GM19372 (cell line): ENCODE data around the gene FXYD2.

ENCODE experiments used
- ATAC-seq: cut with Tn5 transposase; IDR thresholded peaks from one replicate; pipeline ENCODE4 v1.9.1; 2021; ENCODE audit warnings: mild to moderate bottlenecking, low read depth, moderate library complexity; ENCODE audit not compliant: unreplicated experiment

FXYD2 gene

GRCh38 chr11:117859488-117860112 lies 35.1 kb upstream of the FXYD2 start:
- ATAC-seq = no peak

- ATAC-seq = no peak
These were observed 34.5 kb upstream of the FXYD2 start for GRCh38 chr11:117859061-117859460.

- ATAC-seq = no peak
These were observed 33.3 kb upstream of the FXYD2 start for GRCh38 chr11:117857734-117858414.

DNA sequence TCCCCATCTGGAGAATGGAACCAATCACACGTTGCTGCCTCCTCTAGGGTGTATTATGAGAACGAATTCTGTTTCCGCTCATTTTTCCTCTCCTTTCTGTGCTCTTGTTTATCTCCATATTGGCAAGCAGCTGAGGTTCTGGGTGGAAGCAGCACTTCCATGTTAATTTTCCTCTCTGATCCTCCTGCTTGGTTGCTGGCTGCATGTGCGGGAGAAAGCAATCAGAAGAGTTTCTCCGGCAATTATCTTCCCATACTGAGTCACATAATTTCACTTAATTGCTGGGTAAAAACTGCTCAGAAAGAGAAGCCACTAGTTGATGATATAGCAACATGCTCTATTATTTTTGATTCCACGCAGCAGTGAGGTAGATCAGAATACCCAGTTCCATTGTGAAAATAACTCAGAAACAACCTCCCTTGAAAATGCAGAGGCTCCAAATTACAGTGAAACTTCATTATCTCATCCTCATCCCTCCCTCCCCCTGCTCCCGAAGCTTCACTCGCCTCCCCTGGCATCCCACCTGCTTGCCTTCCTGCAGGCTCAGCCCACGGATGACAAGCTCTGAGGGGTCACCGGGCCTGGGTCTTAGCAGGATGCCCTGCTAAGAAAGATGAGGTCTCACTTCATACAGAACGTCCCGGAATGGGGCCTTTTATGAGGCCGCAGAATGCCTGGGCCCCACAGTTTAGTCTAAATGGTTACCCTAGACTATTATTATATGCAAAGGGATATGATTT lies 31.5 kb upstream of the FXYD2 start:
- no peak for ATAC-seq

- ATAC-seq = no peak
These were observed 30.8 kb upstream of the FXYD2 start for GRCh38 chr11:117855186-117855845.

DNA sequence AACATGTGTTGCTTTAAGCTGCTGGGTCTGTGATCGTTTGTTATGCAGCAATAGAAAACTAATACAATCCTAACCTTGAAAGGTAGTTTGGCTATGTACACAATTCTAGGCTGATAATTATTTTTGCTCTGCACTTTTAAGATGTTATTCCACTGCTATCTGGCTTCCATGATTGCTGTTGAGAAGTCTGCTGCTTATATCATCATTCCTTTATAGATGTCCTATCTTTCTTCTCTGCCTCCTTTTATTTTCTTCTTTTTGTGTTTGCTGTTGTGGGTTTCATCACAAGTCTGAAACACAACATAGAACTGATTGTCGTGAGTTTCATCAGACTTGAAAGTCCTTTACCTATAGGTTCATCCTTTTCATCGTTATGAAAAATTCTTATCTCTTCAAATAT lies 27.8 kb upstream of the FXYD2 start:
- no peak for ATAC-seq

GRCh38 chr11:117851852-117852251 lies 27.3 kb upstream of the FXYD2 start:
- ATAC-seq = no peak

DNA sequence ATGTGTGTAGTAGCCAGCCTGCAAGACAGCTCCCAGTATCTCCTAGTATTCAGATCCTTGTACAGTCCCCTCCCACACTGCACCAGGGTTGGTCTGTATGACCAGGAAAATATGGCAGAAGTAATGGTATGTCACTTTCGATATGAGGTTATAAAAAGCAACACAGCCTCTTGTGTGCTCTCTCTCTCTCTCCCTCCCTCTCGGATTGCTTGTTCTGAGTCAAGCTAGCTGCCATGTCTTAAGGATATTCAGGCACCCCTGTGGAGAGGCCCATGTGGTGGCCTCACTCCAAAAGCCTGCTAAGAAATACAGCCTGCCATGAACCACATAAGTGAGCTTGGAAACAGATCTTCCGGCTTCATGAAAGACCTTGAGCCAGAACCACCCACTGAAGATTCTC lies 26.6 kb upstream of the FXYD2 start:
- no peak for ATAC-seq

GRCh38 chr11:117849781-117850414 lies 25.4 kb upstream of the FXYD2 start:
- ATAC-seq = no peak

DNA sequence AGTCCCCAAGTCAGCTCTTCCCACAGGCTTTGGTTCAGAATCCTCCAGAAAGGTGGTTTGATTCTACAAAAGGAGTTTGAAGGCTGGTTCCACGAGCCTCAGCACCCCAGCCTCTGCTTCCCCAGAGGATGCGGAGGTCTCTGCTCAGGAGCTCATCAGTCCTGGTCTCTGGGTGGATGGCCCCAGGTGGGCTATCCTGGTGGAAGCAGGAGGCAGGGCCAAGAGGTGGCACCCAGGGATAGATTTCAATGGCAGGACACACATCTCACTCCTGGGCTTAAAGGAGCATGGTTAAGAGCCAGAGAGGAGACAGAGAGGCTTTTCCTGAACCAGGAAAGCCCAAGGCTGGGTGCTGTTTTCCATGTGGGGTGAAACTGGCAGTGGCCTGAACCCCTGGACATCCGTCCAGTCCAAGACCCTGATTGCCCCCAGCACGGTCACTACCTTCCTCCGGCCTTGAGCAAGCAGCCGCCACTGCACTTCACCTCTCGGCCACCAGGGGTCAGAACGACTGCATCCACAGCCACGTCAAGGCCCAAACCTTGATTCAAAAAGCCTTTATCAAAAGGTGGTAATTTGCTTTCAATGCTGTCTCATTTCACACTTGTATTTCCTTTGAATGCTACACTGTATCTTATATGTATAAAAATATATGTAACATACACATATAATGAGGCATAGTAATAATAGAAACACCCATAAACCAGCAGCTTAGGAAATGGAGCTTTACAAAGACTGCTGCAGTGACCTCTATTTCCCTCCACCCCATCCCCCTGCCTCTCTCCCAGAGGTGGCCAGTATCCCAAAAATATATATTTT lies 19.3 kb upstream of the FXYD2 start:
- no peak for ATAC-seq

GRCh38 chr11:117842131-117842941 lies 17.8 kb upstream of the FXYD2 start:
- ATAC-seq = no peak

- ATAC-seq = no peak
These were observed 17.0 kb upstream of the FXYD2 start for GRCh38 chr11:117841551-117842031.

GRCh38 chr11:117840881-117841550 lies 16.5 kb upstream of the FXYD2 start:
- ATAC-seq = no peak

GRCh38 chr11:117839936-117840813 lies 15.6 kb upstream of the FXYD2 start:
- ATAC-seq = no peak

DNA sequence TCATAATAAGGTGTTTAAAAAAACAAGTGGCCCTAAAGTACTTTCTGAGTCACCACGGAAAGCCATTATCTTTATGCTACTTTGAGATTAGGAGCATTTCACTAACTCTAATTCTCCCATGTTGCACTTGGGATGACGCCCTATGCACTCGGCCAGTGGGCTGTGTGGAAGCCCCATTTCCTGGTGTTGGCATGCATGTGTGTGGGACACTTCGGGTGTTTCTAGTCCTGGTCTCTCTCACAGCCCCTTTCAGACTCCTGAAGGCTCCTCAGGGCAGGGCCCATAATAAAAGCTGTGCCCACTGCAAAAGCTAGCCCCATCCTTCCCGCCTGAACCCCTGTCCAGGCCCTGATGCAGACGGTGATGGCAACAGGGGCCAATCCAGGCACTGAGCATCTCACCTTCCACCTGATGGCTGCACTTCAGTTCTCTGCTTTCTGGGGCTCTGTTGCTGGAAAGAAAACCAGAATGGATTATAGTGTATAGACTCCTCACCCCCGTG lies 14.9 kb upstream of the FXYD2 start:
- ATAC-seq = no peak

GRCh38 chr11:117838901-117839300 lies 14.4 kb upstream of the FXYD2 start:
- ATAC-seq = no peak

DNA sequence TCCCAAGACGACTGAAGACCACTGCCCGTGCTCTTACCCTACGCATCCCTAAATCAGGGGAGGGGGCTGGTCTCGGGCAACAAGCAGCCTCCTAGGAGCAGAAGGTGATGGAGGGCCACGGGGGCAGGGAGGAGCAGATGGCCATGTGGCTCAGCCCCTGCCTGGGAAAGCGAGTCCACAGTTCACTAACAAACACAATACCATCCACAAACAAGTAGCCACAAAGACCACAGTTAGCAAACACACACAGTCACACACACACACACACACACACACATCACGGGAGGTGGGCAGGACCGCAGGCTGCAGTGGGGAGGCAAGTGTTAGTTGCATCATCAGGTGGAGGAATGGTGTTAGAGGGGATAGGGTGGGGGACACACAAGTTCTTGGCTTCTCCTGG lies 13.2 kb upstream of the FXYD2 start:
- ATAC-seq = no peak
